ENCODE measurements around the gene SKOR1. TPM values are rescaled to one million over a fixed set of nuclear protein-coding genes. Genes with fewer than 3 reads are reported as not detected.

SKOR1 gene
- total and polyA plus RNA-seq, 2 of the 8 experiments (the other 6 are each of a cell fraction or from before 2014, with no cell fraction given): 0.03 to 0.11 TPM

DNA sequence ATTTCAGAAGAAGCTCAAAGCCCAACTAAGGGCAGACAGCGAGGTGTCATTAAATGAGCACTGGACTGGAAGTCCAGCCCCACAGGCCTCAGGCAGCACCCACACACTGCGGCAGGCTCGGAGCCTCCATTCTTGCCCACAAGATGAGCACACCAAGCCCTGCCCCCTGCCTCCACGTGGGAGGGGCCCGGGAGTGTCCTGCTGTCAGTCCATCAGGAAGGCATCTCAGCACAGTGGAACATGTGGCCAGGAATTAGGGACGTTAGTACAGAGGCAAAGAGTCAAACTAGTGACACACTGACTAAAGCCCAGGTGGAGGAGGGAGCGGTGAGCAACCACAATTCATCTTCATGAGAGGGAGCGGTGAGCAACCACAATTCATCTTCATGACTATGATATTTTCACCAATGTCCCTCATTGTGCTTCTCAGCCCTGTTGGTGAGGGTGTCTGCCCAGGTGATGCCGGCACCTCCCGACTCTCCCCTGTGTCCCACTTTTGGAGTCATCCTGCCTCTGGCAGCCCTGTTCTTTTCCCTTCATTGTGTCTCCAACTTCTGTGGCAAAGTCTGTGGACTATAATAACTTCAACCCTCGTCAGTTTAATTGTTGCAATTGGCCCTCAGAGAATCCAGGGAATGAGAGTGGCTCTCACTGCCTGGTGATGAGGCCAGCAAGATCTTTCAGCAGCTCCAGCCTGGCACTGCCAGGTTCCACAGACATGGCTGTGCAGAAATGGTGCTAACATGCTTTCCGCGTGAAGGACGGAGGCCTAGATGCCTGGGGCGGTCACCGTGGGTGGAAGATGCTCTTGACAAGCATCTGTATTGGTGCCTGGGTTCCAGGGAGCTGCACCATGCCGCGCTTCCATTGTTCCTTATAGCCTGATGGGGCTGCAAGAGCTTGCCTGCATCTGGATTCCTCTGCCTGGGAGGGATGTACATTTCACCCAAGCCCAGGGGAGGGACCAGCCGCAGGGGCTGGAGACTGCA, 23.1 kb upstream of the SKOR1 start (continued):
- TF ChIP-seq, protein P1, sequence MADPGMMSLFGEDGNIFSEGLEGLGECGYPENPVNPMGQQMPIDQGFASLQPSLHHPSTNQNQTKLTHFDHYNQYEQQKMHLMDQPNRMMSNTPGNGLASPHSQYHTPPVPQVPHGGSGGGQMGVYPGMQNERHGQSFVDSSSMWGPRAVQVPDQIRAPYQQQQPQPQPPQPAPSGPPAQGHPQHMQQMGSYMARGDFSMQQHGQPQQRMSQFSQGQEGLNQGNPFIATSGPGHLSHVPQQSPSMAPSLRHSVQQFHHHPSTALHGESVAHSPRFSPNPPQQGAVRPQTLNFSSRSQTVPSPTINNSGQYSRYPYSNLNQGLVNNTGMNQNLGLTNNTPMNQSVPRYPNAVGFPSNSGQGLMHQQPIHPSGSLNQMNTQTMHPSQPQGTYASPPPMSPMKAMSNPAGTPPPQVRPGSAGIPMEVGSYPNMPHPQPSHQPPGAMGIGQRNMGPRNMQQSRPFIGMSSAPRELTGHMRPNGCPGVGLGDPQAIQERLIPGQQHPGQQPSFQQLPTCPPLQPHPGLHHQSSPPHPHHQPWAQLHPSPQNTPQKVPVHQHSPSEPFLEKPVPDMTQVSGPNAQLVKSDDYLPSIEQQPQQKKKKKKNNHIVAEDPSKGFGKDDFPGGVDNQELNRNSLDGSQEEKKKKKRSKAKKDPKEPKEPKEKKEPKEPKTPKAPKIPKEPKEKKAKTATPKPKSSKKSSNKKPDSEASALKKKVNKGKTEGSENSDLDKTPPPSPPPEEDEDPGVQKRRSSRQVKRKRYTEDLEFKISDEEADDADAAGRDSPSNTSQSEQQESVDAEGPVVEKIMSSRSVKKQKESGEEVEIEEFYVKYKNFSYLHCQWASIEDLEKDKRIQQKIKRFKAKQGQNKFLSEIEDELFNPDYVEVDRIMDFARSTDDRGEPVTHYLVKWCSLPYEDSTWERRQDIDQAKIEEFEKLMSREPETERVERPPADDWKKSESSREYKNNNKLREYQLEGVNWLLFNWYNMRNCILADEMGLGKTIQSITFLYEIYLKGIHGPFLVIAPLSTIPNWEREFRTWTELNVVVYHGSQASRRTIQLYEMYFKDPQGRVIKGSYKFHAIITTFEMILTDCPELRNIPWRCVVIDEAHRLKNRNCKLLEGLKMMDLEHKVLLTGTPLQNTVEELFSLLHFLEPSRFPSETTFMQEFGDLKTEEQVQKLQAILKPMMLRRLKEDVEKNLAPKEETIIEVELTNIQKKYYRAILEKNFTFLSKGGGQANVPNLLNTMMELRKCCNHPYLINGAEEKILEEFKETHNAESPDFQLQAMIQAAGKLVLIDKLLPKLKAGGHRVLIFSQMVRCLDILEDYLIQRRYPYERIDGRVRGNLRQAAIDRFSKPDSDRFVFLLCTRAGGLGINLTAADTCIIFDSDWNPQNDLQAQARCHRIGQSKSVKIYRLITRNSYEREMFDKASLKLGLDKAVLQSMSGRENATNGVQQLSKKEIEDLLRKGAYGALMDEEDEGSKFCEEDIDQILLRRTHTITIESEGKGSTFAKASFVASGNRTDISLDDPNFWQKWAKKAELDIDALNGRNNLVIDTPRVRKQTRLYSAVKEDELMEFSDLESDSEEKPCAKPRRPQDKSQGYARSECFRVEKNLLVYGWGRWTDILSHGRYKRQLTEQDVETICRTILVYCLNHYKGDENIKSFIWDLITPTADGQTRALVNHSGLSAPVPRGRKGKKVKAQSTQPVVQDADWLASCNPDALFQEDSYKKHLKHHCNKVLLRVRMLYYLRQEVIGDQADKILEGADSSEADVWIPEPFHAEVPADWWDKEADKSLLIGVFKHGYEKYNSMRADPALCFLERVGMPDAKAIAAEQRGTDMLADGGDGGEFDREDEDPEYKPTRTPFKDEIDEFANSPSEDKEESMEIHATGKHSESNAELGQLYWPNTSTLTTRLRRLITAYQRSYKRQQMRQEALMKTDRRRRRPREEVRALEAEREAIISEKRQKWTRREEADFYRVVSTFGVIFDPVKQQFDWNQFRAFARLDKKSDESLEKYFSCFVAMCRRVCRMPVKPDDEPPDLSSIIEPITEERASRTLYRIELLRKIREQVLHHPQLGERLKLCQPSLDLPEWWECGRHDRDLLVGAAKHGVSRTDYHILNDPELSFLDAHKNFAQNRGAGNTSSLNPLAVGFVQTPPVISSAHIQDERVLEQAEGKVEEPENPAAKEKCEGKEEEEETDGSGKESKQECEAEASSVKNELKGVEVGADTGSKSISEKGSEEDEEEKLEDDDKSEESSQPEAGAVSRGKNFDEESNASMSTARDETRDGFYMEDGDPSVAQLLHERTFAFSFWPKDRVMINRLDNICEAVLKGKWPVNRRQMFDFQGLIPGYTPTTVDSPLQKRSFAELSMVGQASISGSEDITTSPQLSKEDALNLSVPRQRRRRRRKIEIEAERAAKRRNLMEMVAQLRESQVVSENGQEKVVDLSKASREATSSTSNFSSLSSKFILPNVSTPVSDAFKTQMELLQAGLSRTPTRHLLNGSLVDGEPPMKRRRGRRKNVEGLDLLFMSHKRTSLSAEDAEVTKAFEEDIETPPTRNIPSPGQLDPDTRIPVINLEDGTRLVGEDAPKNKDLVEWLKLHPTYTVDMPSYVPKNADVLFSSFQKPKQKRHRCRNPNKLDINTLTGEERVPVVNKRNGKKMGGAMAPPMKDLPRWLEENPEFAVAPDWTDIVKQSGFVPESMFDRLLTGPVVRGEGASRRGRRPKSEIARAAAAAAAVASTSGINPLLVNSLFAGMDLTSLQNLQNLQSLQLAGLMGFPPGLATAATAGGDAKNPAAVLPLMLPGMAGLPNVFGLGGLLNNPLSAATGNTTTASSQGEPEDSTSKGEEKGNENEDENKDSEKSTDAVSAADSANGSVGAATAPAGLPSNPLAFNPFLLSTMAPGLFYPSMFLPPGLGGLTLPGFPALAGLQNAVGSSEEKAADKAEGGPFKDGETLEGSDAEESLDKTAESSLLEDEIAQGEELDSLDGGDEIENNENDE (IDR thresholded peaks at IDR 0.05; ENCODE audit: insufficient replicate concordance, low read length): no peak
- no peak for TF ChIP-seq GABPA (IDR thresholded peaks at IDR 0.05; ENCODE audit: borderline replicate concordance, insufficient read depth, low read length)
- TF ChIP-seq SP2 (IDR thresholded peaks at IDR 0.05; ENCODE audit: low read length): no peak
- TF ChIP-seq PHF8 (conservative IDR thresholded peaks at IDR 0.05; ENCODE audit: low read depth, low read length): no peak
- no peak for TF ChIP-seq SRF (IDR thresholded peaks at IDR 0.05; ENCODE audit: low read depth, low read length)
